NCI-H1436 (cell line): Measurements from ENCODE around the gene AP3S1.
"Not testable (repeated sequence)": the region's sequence is repeated elsewhere in the genome, so short reads cannot be mapped to it uniquely, and the experiment has no call there.

Experiments used
- DNase-seq: peaks from one replicate; lab custom pipeline; 2025; lab: John Stamatoyannopoulos, UW

AP3S1 gene

DNA sequence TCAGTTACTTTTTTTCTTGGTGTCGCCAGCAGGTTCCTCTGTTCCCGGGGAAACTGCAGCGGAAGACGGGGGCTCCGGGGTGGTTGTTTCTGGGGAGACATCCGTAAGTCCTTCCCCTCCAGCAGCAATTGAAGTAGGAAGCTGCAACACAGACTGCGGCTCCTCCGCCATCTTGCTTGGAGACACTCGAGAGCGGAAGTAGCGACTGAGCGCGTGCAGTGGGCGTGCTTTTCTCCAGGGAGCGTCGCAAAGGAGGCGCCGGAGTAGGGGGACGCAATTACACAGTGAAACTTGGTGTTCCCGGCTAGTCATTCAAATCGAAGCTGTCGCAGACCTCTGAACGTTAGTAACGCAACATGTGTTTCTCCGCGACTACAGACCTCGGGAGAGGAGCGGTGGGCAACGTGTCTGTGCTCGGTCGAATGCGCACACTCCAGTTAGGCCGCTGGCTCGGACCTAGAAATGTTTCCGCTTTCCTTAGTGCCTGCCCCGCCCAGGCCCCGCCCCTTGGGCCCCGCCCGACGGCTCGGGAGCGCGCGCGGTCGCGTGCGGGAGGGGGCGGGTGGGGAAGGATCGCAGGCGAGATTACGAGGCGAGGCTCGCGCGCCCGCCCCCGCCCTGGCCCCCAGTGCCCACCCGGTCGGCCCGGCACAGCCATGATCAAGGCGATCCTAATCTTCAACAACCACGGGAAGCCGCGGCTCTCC lies at the start of gene AP3S1, which contains the start of gene ATG12:
Gene AP3S1 (plus strand): TSS at position 554 of the 707 bp plus-strand sequence. CDS start 103 bp downstream, at position 657.
Gene ATG12 (minus strand): TSS at position 184 of the 707 bp plus-strand sequence. CDS start 13 bp downstream, at position 171.
- peak; percentile 80 for DNase-seq

DNA sequence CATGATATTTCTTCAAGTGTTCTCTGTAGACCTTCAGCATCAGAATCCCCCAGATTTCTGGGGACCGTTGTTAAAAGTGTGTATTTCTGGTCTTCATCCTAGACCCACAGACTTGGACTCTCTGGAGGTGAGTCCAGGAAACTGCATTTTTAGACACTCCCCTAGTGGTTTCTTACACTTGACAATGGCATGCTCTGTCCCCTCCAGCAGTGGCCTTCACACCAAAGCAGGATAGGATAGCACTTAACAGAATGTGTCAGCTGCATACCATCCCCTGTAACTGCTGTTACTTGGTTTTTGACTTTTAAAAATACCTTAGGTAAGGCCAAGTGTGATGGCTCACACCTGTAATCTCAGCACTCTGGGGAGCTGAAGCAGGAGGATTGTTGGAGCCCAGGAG lies 46.0 kb upstream of the AP3S1 start:
- no peak for DNase-seq

DNA sequence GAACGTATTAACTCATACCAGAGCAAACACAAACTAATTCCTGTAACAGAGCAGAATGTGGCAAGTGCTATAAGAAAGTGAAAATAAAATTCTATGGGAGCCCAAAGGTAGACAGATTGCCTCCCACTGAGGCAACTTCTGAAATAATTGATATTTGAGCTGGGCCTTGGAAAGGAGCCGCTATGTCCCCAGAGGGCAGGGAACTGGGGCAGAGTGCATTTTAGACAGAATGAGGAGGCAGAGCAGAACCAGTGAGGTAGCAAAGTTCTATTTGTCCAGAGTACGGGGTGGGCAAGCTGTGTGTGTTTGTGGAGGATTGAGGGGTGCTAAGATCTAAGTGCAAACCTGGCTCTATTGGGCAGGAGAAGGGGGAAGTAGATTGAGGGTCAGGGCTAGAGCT lies 45.1 kb upstream of the AP3S1 start:
- DNase-seq = no peak

DNA sequence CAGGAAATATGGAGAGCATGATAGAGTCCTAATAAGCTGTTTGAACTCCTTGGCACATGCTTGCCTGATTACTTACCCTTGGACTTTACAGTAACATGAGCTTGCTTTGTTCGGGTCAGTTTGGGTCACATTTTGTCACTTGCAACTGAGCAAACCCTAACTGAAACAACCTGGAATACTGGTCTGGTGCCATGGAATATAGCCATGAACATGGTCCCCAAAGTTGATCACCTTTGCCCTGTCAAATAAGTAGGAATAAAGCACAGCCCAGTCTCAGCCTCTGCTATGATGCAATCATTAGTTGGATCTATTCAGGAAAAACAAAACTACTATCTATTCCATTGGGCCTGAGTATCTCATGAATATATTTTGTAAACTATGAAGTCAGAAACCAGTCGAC lies 43.5 kb upstream of the AP3S1 start:
- DNase-seq = no peak

DNA sequence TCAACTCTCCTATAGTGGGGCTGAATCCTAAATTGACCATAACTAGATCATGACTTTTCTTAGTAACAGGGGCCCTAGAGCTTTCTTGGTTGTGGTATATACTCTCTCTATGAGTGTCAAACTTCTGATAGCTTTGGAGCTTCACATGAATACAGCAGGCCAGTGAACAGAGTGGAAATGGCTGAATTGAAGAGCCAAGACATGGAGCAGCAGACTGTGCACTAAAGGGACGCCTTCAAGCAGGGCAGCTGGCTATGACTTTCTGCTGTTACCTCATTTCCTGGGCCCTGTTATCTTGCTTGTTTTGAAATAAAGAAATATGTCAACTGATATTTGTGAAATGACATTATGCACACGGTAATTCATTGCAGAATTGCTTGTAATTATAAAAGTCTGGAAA lies 41.6 kb upstream of the AP3S1 start:
- no peak for DNase-seq

DNA sequence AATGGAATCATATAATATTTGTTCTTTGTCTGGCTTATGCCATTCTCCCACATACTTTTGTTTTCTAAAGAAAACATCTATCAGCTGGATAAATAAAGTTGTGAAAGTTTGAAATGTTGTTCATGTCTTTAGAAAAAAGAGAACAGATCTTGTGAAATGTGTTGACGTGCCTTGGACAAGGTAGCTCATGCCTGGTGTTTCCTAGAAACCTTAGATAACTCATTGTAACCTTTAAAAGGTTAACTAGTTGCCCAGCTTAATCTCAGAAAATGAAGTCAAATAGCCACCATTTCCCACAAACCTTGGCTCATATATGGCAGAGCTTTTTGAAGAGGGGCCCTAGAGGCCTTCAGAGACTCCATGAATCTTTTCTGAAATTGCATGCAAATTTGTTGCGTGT lies 40.6 kb upstream of the AP3S1 start:
- DNase-seq = no peak

DNA sequence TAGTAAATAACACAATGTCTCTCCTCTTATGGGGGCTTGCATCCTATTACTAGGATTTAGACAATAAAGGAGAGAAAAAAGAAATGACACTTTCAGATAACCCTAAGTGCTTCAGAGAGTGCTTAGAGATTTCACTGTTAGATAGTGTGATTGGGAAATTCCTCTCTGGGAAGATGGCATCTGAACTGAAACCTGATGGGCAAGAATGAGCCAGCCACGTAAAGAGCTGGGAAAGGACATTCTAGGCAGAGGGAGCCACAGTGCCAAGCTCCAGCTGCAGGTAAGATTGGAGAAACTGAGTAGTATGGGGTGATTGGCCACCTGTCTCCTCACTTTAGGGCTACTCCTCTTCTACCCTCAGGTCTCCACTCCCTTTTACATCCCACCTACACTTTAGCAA lies 39.8 kb upstream of the AP3S1 start:
- DNase-seq = no peak

DNA sequence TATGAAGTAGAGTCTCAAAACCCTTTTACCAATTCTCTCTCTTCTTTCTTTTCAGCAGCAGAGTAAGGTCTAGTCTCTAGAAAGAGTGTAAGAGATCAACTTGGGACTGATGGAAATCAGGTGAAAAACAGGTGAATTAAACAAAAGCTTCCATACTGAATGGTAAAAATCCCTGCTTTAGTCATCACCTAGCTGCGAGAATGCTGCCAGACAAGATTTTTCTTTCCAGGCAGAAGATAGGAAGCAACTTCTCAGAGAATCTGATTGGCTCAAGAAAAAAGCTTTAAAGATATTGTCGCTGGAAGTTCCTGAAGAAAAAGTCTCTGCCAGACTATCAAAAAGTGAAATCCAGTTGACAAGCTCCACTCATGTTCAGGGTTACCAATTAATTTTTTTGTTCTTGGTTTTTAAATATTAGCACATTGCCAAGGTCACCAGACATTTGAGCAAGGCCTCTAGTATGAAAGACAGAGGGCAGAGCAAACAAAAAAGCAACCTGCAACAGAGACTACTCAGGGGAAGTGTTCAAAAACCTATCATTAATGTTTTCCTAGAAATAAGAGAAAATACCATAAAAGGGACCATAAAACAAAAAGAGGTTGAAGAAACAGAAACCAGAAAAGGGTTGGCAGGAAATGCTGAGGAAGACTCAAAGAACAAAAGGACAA lies 34.6 kb upstream of the AP3S1 start:
- DNase-seq = no peak

DNA sequence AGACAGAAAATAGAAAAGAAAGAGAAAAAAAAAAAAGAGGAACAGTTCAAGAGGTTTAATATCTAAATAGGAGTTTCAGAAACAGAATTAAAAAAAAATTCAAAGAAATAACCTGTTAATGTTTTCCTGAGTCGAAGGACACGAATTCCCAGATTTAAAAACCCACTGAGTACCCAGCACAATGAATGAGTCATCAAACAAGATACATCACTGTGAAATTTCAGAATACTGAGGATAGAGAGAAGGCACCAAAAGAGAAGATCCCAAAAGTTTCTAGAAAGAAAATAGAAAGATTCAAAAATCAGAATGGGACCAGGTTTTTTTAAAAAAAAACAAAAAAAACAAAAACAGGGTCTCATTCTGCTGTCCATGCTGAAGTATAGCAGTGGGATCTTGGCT lies 34.1 kb upstream of the AP3S1 start:
- no peak for DNase-seq

DNA sequence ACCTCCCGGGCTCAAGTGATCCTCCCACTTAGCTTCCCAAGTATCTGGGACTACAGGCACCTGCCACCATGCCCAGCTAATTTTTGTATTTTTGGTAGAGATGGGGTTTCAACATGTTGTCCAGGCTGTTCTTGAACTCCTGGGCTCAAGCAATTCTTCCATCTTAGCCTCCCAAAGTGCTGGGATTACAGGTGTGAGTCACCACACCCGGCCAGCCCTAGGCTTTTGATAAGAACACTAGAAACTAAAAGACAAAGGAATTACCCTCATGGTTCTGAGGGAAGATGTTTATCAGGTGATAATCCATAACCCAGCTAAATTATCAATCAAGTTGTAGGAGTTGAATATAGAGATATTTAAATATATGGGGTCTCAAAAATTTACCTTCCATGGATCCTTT lies 33.7 kb upstream of the AP3S1 start:
- not testable (repeated sequence) for DNase-seq

DNA sequence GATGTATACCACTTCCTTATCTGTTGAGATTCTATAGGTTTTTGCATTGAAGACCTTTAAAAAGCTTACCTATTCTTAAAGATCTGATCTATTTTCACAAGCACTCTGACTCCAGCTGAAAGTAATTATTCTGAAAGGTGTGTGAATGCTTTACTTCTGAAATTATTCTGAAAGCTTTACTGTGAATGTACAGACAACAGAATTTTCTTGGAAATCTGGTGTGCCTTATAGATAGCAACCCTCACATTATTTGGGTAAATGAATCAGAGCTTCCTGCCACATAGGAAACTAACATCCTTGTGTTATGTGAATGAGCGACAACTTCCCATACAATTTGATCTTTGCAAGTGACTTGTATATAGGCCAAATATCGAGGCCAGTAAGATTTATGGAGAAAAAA lies 31.8 kb upstream of the AP3S1 start:
- no peak for DNase-seq

DNA sequence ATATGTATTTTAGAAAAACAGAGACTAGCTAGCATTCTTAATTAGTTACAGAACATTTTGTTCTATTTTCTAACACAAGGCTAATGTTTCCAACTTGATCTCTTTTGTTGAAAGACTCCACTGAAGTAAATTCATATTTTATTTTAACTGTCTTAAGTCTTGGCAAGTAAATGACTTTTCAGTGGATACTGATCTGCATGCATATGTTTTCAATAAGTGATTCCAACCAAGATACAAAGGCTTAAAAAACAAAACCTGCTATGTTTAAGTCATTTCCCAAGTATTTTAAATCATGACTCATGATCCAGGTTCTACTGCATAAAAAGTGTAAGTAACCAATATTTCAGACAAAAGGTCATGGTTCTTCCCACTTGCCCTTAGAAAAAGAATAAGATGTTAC lies 31.0 kb upstream of the AP3S1 start:
- DNase-seq = no peak

DNA sequence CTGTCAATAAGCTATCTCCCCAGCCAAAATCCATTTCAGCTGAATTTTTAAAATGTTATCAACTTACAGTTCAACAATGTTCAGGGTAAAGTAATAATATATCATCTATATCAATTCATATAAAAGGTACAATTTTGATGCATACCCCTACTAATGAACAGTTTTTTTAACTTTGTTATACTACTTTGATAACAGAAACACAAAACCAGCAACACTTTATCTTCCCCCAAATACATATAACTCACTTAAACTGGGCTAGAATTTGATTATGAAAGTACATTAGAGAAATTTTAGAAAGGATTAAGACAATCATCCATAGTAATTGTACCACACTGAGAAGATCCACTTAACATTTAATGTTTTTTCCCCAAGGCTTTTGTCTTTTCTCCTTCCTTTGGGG lies 30.3 kb upstream of the AP3S1 start:
- DNase-seq = no peak

DNA sequence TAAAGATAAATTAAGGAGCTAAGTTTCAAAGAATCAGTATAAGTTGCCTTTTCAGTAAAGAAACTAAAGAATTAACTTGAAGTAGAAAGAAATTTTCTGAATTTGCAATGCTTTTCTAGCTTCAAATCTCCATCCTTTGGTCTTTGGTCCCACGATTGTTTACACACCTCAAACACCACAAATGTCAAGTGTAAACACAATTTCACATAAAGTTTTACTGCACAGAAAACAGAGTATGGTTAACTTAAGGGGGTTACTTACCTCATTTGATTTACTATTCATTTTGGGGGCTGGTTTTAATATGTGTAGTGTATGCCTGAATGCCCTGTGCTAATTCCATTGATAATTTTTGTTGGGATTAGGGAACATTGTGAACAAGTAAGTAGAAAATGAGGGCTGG lies 29.4 kb upstream of the AP3S1 start:
- DNase-seq = no peak

DNA sequence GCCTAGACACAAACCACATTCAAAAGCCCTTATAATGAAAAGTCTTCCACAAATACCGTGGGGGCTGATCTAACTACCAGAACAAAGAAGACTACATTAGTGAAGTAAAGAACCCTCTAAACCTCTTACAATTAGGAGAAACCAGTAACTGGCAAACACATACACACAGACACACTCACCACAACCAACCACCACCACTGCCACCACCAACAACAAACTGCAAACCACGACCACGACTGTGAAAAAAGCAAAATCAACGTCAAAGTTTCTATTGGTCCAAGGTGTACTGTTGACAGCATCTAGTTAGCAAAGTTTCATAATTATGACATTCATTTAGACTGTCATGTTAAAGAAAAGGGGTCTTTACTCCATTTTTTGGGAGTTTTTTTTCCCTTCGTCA lies 28.0 kb upstream of the AP3S1 start:
- DNase-seq = no peak

DNA sequence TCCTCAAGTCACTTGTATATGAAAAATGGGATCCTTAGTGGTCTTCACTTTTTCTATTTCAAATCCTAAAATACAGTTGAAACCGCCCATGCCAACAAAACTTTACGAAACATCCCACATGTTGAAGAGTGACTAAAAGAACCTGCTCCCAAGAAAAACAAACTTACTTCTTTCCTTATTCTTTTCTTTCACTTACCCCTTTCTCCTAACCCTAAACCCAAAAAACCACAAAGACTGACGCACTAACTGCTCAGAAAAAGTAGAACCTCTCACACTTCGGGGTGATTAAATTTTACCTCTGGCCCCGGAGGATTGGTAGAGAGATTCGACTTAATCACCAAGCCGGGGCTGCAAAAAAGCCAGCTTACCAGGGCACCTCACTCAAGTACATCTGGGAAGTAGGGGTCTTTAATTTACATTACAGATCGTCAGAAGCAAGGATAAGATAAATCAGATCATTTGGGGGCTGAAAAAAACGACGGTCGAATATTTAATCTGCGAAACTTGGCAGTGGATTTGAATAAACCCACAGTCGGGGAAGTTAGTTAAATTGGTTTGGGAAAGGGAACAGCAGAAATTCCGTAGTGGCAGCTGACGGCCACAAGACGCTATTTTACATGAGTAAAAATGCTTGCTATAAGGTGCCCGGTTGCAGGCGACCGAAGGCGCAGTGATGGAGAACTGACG lies 26.6 kb upstream of the AP3S1 start:
- no peak for DNase-seq

DNA sequence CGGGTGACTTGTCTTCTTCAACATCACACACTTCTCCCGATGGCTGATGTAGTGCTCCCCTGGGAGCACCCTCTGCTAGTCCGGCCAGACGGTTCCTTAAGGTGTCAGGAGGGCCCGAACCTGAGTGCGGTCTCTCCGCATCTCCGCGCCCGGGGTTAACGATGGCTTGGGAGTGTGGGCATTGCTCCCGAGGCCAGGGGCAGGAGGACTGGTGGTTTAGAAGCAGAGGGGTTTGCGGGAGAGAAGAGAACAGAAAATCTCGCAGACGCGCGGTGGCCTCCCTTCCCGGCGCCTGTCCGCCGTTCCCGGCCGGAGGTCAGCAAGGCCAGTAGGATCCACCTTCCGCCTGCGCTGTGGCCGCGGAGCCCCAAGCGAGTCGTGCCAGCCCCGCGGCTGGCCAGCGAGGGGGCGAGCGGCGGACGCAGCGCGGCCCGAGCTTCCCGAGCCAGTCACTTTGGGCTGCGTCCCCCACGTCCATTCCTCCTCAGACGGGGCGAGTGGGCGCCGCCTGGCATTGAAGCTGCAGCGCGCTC lies 26.0 kb upstream of the AP3S1 start:
- no peak for DNase-seq

DNA sequence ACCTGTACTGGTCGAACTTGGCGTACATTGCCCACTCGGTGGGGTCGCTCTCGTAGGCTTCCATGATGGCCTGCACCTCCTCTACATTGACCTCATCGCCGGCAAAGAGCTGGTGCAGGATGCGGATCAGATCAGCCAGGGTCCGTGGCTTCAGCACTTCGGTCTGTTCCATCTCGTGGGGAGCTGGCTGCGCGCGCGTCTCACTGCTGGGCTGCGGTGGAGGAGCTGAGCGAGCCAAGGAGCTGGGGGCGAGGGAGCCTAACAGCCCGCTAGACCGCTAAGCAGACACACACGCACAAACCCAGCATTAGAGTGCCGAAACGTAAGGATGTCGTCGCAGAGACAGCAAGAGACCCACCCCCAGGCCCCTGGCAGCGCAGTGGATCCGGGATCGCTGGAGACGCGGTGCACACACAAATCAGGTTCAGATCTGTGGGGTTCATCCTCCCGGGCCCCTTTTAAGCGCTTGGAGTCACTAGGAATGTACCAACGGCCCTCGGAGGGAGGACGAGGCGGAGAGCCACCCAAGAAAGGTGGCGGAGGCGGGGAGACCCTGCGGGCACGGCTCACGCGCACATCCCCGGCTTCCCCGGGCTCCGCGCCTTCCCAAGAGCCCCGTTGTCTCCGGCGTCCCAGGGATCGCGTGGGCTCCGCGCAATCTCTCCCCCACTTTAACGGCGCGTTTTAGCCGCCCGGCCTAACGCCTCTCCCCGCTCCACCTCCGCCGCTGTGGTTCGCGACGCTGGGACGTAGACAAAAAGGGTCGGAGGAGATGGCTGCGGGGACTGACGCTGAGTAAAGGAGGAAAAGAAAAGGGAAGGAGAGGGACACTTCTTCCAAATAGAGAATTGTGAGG lies 25.3 kb upstream of the AP3S1 start, which contains the start of gene CDO1:
Gene CDO1 (minus strand): TSS at position 434 of the 856 bp plus-strand sequence. CDS start 262 bp downstream, at position 172.
- no peak for DNase-seq

DNA sequence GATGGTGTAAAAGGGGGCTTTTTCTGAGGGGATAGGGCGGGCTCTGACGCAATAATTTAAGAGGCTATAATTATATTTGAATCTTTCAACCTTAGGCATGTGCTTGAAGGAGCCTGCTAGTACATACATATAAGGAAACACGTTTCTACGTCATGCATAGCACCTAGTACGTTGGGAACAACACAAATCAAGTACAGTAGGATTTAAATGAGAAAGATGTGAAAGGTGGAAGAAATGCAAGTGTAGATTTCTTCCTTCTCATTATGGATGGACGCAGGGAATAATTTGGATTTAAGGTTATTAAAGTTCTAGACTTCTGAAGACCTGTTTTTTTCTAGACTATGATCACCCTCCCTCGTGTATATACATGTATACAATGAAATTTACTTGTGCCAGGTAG lies 24.3 kb upstream of the AP3S1 start:
- no peak for DNase-seq

DNA sequence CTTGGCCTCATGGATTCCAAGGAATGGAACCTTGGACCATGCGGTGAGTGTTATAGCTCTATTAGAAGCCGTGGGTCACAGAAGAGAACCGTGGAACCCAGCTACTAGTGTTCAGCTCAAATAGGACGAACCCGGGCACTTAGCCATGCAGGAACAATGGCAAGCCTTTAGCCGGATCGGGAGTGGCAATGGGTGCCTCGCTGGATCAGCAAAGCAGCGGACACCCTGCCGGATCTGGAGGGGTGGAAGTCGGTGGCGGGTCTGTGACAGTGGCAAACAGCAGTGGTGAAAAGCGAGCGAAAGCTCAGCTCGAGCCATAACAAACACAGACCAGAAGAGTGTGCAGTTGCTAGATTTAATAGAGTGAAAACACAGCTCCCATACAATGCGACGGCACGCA lies 22.9 kb upstream of the AP3S1 start:
- DNase-seq = no peak

DNA sequence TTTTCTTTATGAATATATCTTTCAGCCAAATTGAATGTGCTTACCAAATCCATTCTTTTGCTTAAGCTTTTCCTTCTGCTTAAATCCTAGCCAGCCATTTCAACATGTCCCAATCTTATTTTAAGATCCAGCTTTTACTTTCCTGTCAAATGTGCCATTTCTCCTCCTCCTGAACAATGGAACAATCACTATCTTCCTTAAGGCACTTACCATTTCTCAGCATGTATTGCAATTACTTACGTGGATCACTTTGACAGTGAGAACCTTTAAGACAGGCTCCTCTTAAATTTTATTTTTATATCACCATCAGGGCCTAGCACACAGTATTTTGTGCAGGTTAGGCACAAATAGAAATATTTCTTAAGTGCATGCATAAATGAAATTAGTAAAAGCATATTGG lies 20.9 kb upstream of the AP3S1 start:
- no peak for DNase-seq

DNA sequence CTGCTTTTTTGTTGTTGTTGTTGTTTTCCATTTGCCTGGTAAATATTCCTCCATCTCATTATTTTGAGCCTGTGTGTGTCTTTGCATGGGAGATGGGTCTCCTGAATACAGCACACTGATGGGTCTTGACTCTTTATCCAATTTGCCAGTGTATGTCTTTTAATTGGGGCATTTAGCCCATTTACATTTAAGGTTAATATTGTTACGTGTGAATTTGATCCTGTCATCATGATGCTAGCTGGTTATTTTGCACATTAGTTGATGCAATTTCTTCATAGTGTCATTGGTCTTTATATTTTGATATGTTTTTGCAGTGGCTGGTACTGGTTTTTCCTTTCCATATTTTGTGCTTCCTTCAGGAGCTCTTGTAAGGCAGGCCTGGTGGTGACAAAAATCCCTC lies 16.8 kb upstream of the AP3S1 start:
- DNase-seq = not testable (repeated sequence)
